Smooth muscle cell (in vitro differentiated cells): ENCODE data around the gene R3HDML. TPM values are rescaled to one million over a fixed set of nuclear protein-coding genes. Genes with fewer than 3 reads are reported as not detected.

Source experiments
- DNase-seq: peaks from one replicate; lab custom pipeline; 2025; ENCODE audit not compliant: unreplicated experiment; lab: John Stamatoyannopoulos, UW
- H2AFZ ChIP-seq: fragments of 200-600 bp; sonication (generic); 2 replicates; pipeline ENCODE4 v1.6.0; 2016; ENCODE audit warnings: antibody characterized with exemption, low read depth, mild to moderate bottlenecking
- H3F3A ChIP-seq: fragments of 200-600 bp; sonication (generic); 2 replicates; pipeline ENCODE4 v1.6.0; 2017; ENCODE audit warnings: antibody characterized with exemption, low read depth
- H3K27ac ChIP-seq: fragments of 200-600 bp; sonication (generic); 2 replicates; pipeline ENCODE4 v1.5.1; 2016; ENCODE audit warnings: low read depth, mild to moderate bottlenecking
- H3K27me3 ChIP-seq: fragments of 200-600 bp; sonication (generic); 2 replicates; pipeline ENCODE4 v1.6.1; 2016; ENCODE audit warnings: low read depth, mild to moderate bottlenecking
- H3K36me3 ChIP-seq: fragments of 200-600 bp; sonication (generic); 2 replicates; pipeline ENCODE4 v1.5.1; 2016; ENCODE audit warnings: low read depth
- H3K4me1 ChIP-seq: fragments of 200-600 bp; sonication (generic); 2 replicates; pipeline ENCODE4 v1.5.1; 2016; ENCODE audit warnings: low read depth
- H3K4me2 ChIP-seq: fragments of 200-600 bp; sonication (generic); 2 replicates; pipeline ENCODE4 v1.6.0; 2016; ENCODE audit warnings: mild to moderate bottlenecking
- H3K4me3 ChIP-seq: fragments of 200-600 bp; sonication (generic); 2 replicates; pipeline ENCODE4 v1.5.1; 2016; ENCODE audit warnings: mild to moderate bottlenecking
- H3K79me2 ChIP-seq: fragments of 200-600 bp; sonication (generic); 2 replicates; pipeline ENCODE4 v1.6.0; 2016; ENCODE audit warnings: low read depth, mild to moderate bottlenecking
- H3K9ac ChIP-seq: fragments of 200-600 bp; sonication (generic); 2 replicates; pipeline ENCODE4 v1.6.0; 2016; ENCODE audit warnings: low read depth
- H3K9me3 ChIP-seq: fragments of 200-600 bp; sonication (generic); replicated peaks from 2 replicates; pipeline ENCODE4 v1.5.1; 2016; ENCODE audit warnings: low read depth
- H4K20me1 ChIP-seq: fragments of 200-600 bp; sonication (generic); 2 replicates; pipeline ENCODE4 v1.6.0; 2016; ENCODE audit warnings: low read depth
- CTCF ChIP-seq: fragments of 200-600 bp; sonication (generic); IDR thresholded peaks from 2 replicates; pipeline ENCODE4 v1.5.1; 2017; ENCODE audit warnings: borderline replicate concordance, mild to moderate bottlenecking, antibody characterized with exemption; ENCODE audit not compliant: insufficient read depth, poor library complexity, severe bottlenecking
- WGBS: methylation state at CpG from one replicate; pipeline ENCODE4 v1.1.7; 2016; ENCODE audit warnings: low lambda C conversion rate; 5-methylcytosine and 5-hydroxymethylcytosine counted together
- polyA plus RNA-seq: library from polyadenylated mRNA; unstranded; fragments of >200 nt; fragmentation: Nextera tagmentation; extraction: Ambion mirVana; gene quantifications from 2 replicates; pipeline ENCODE4 v1.2.1, GENCODE V29; 2016
- total RNA-seq: library from RNA; depleted of rRNA; stranded (reverse); fragments of >200 nt; gene quantifications from 2 replicates; pipeline ENCODE4 v1.2.3, GENCODE V29; 2014

Gene R3HDML
- total and polyA plus RNA-seq, 2 experiments from 2014 or later = not detected

GRCh38 chr20:44348168-44348659, 11.4 kb downstream of the R3HDML start:
- no peak overlapping the region for H3K4me2 ChIP-seq
- no peaks in the 10 kb centered on the region for H4K20me1 ChIP-seq
- H3K79me2 ChIP-seq = no peaks in the 10 kb centered on the region
- no peak for DNase-seq
- no peak overlapping the region for H3K4me3 ChIP-seq
- 94% methylated on average over 4 of the region's 4 CpGs for WGBS
- H3K27me3 ChIP-seq = no peaks in the 10 kb centered on the region
- no peak overlapping the region for H3K9ac ChIP-seq
- H3K9me3 ChIP-seq = no peaks in the 10 kb centered on the region
- no peaks in the 10 kb centered on the region for H3K4me1 ChIP-seq
- no peak for TF ChIP-seq CTCF
- no peak overlapping the region for H3K27ac ChIP-seq
- no peaks in the 10 kb centered on the region for H3K36me3 ChIP-seq
- H3F3A ChIP-seq = no peaks in the 10 kb centered on the region
- H2AFZ ChIP-seq = no peak overlapping the region

GRCh38 chr20:44349349-44349748, 12.5 kb downstream of the R3HDML start:
- H3K27ac ChIP-seq = no peak overlapping the region
- H4K20me1 ChIP-seq = no peaks in the 10 kb centered on the region
- no peak for TF ChIP-seq CTCF
- H3K27me3 ChIP-seq = no peaks in the 10 kb centered on the region
- H2AFZ ChIP-seq = no peak overlapping the region
- H3K9me3 ChIP-seq = no peaks in the 10 kb centered on the region
- H3K9ac ChIP-seq = no peak overlapping the region
- H3K4me1 ChIP-seq = no peaks in the 10 kb centered on the region
- no peaks in the 10 kb centered on the region for H3K79me2 ChIP-seq
- no peak overlapping the region for H3K4me2 ChIP-seq
- DNase-seq = no peak
- WGBS = 87% methylated on average over 3 of the region's 3 CpGs
- no peak overlapping the region for H3K4me3 ChIP-seq
- no peaks in the 10 kb centered on the region for H3F3A ChIP-seq
- H3K36me3 ChIP-seq = no peaks in the 10 kb centered on the region

- H3K27me3 ChIP-seq = no peaks in the 10 kb centered on the region
- H2AFZ ChIP-seq = no peak overlapping the region
- H3K9me3 ChIP-seq = no peaks in the 10 kb centered on the region
- 90% methylated on average over 6 of the region's 6 CpGs for WGBS
- no peak for DNase-seq
- H4K20me1 ChIP-seq = no peaks in the 10 kb centered on the region
- H3K4me1 ChIP-seq = no peaks in the 10 kb centered on the region
- H3K4me3 ChIP-seq = no peak overlapping the region
- H3K4me2 ChIP-seq = no peak overlapping the region
- H3F3A ChIP-seq = no peaks in the 10 kb centered on the region
- H3K27ac ChIP-seq = no peak overlapping the region
- H3K9ac ChIP-seq = no peak overlapping the region
- H3K36me3 ChIP-seq = no peaks in the 10 kb centered on the region
- no peaks in the 10 kb centered on the region for H3K79me2 ChIP-seq
- TF ChIP-seq CTCF = no peak
Measured at GRCh38 chr20:44350567-44350966, 13.7 kb downstream of the R3HDML start.

GRCh38 chr20:44354979-44355497, 18.2 kb downstream of the R3HDML start:
- Histone ChIP-seq H3K27ac (no peak overlapping the region), H3K79me2 (no peaks in the 10 kb centered on the region), H2AFZ (no peak overlapping the region), H3K4me1 (no peaks in the 10 kb centered on the region), H4K20me1 (no peaks in the 10 kb centered on the region), H3K27me3 (no peaks in the 10 kb centered on the region), H3K9me3 (no peaks in the 10 kb centered on the region), H3K36me3 (no peaks in the 10 kb centered on the region), H3K4me2 (no peak overlapping the region), H3F3A (no peaks in the 10 kb centered on the region), H3K9ac (no peak overlapping the region), H3K4me3 (peak overlapping the region; percentile 42)
- TF ChIP-seq CTCF = no peak
- DNase-seq = no peak
- 91% methylated on average over 6 of the region's 6 CpGs for WGBS
